Activated T-cell treated with anti-CD3 and anti-CD28 coated beads, Interleukin-2, amount 50 U/mL, for 24 hours (primary cell): Measurements from ENCODE around the gene PNPLA5.

Source experiments
- DNase-seq: peaks from one replicate; pipeline ENCODE4 v3.0.0-alpha.2; 2020
- H3K27ac Mint-ChIP-seq: 2 replicates; pipeline ENCODE4 v1.8.0; 2020; ENCODE audit warnings: mild to moderate bottlenecking, mixed read lengths
- H3K27me3 Mint-ChIP-seq: 2 replicates; pipeline ENCODE4 v1.8.0; 2020; ENCODE audit warnings: mixed read lengths
- H3K36me3 Mint-ChIP-seq: 2 replicates; pipeline ENCODE4 v1.8.0; 2020; ENCODE audit warnings: low read depth, mixed read lengths
- H3K4me1 Mint-ChIP-seq: 2 replicates; pipeline ENCODE4 v1.8.0; 2020; ENCODE audit warnings: low read depth, mixed read lengths
- H3K4me3 Mint-ChIP-seq: 2 replicates; pipeline ENCODE4 v1.8.0; 2020; ENCODE audit warnings: mild to moderate bottlenecking, moderate library complexity, mixed read lengths
- H3K9me3 Mint-ChIP-seq: 2 replicates; pipeline ENCODE4 v1.8.0; 2020; ENCODE audit warnings: mixed read lengths

PNPLA5 gene

DNA sequence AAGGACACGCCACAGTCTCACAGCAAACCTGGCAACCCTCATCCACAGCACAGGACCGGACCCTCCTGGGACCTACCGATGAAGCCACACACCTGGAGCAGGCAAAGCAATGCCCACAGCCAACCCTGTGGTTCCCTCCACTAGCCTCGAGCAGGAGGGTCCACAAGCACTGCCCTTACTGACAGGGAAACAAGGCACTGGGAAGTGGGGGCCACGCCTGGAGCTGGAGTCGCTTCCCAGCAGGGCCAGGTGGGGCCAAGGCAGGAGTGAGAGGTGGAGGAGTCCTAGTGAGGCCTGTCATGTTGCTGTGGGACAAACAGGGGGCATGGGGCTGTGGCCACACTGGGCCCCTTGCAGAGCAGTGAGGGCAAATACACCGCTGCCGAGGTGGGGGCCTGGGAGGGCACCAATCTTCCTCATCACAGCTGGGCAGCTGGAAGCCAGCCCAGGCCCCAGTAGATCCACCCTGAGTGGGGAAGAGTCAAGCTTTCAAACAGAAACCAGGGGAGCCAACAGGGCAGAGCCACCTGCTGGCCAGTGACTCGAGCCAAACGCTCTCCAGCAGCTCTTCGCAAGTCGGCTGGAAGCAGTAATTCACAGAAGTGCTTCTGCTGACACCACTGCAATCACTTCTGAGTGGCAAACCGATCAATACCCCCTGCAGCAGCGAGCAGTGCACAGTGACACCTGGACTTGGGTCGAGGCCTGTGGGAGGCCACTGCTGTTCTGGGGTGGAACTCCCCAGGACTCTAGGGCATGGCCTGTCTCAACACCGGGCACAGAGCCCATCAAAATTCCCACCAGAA lies 43.2 kb downstream of the PNPLA5 start:
- Mint-ChIP-seq H3K4me1 (no peaks in the 10 kb centered on the region), H3K27ac (no peak overlapping the region), H3K4me3 (no peak overlapping the region), H3K36me3 (no peaks in the 10 kb centered on the region), H3K27me3 (peaks cover 37% of the 10 kb centered on the region), H3K9me3 (no peaks in the 10 kb centered on the region)
- no peak for DNase-seq

DNA sequence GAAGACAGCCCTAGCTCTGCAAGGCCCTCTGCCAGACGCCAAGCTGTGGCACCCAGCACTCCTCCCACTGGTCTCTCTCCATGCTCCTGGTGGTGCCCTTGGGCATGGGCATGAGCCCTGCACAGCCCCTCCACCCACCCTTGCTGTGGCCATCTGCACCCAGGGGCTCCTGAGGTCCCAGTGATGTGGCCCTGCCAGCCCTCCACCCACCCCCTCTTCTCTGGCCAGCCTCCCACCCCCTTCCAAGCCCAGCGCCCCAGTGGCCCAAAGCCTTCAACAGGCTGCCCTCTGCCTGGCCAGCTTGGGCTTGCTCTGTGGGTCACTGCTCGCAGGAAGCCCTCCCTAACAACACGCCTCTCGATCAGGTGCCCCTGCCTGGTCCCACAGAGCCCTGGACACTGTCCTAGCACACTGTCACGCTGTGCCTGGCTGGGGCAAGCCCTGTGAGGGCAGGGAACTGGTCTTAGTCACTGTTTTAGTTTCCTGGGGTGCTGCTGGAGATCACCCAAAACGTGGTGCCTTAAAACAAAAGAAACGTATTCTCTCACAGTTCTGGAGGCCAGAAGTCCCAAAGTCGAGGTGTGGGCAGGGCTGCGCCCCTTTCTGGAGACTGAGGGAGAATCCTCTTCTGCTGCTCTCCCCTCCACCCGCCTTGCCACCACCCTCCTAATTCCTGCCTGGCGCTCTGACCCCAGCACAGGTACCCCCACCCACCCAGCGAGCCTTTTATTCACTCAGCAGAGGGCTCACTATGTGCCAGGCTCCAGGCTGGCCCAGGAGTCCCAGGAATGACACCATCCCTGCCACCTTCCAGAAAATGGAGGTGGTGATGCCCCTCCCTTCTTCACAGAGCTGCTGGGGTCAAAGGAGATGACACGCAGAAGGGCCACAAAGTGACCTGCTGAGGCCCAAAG lies 44.2 kb downstream of the PNPLA5 start:
- DNase-seq = no peak
- Mint-ChIP-seq H3K4me1 (no peaks in the 10 kb centered on the region), H3K27ac (no peak overlapping the region), H3K27me3 (peaks cover 31% of the 10 kb centered on the region), H3K36me3 (no peaks in the 10 kb centered on the region), H3K4me3 (no peak overlapping the region), H3K9me3 (no peaks in the 10 kb centered on the region)

DNA sequence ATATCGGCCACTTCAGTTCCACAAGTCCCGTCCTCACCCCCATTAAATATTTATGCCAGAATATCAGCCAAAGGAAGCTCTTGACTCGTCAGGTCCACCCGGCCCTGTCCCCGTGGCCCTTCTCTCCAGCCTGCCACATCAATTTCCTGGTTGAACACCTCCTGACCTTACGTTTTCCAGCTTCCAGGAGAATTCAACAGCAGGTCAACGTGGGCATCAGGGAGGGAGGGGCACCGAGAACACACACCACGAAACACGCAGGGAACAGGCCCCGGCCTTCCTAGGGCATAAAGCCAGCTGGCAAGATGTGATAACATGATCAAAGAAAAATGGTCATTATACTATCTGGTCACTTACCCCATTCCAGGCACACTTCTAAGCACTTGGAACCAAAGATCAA lies 44.8 kb downstream of the PNPLA5 start:
- H3K9me3 Mint-ChIP-seq = no peaks in the 10 kb centered on the region
- no peaks in the 10 kb centered on the region for H3K4me1 Mint-ChIP-seq
- H3K27ac Mint-ChIP-seq = no peak overlapping the region
- H3K4me3 Mint-ChIP-seq = no peak overlapping the region
- DNase-seq = no peak
- H3K27me3 Mint-ChIP-seq = peaks cover 29% of the 10 kb centered on the region
- H3K36me3 Mint-ChIP-seq = no peaks in the 10 kb centered on the region

DNA sequence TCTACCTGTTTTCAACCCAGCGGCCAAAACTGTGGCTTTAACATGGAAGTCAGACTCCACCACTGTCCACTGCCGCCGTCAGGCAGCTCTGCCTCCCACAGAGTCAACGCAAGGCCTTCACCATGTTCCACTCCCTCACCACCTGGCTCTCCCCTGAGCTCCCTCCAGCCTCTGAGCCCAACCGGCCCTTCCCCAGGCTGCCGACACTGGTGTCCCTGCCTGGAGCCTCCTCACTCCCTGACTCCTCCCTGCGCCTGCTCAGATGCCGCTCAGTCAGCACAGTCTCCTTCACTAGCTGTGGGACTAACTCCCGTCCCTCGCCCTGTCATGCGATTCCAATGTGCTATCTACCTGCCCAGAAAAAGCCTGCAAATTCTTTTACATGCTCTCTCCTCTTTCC lies 45.8 kb downstream of the PNPLA5 start:
- H3K4me1 Mint-ChIP-seq = no peaks in the 10 kb centered on the region
- no peak overlapping the region for H3K27ac Mint-ChIP-seq
- no peaks in the 10 kb centered on the region for H3K36me3 Mint-ChIP-seq
- DNase-seq = no peak
- no peak overlapping the region for H3K4me3 Mint-ChIP-seq
- no peaks in the 10 kb centered on the region for H3K9me3 Mint-ChIP-seq
- H3K27me3 Mint-ChIP-seq = peaks cover 22% of the 10 kb centered on the region

DNA sequence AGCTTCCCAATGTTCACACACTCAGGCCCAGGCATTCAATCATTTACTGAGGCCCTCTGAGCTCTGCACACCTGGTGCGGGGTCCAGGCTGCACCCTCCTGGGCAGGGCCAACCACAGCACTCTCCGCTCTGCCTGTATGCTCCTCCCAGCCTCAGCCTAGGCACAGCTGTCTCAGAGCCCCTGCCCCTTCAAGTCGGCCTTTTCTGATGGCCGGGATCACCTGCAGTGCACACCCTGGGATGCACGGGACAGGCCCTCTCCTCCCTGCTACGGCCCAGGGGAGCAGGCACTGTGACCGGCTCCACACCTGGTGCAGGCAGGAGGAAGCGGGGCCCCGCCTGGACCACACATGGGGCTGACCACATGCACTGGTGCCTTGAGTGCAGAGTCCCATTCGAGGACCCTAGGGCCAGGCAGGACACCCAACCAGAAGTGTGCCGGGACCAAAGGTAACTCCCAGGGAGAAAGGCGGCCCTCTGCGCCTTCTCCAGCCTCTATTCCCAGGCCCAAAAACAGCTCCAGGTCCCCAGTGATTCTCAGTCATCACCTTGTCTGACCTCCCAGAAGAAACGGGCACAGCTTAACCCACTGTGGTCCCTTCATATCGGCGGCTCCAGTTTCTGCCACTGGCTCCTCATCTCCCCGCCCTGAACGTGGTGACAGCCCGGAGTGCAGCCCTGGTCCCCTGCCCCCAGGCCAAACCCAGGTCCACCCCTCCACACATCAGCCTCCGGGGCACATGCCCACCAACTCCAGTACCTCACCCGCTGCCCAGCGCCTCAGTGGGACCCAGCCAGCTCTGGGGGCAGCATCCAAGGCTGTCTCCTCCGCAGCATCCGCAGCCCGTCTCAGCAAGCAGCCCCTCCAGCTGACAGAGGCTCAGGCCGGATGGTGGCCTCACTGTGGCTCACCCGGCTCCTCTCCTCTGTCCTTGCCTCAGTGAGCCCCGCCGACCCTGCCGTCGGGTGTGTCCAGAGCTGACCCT lies 47.0 kb downstream of the PNPLA5 start:
- no peak for DNase-seq
- no peaks in the 10 kb centered on the region for H3K36me3 Mint-ChIP-seq
- H3K27me3 Mint-ChIP-seq = peaks cover 12% of the 10 kb centered on the region
- H3K27ac Mint-ChIP-seq = no peak overlapping the region
- no peak overlapping the region for H3K4me3 Mint-ChIP-seq
- H3K9me3 Mint-ChIP-seq = no peaks in the 10 kb centered on the region
- no peaks in the 10 kb centered on the region for H3K4me1 Mint-ChIP-seq

DNA sequence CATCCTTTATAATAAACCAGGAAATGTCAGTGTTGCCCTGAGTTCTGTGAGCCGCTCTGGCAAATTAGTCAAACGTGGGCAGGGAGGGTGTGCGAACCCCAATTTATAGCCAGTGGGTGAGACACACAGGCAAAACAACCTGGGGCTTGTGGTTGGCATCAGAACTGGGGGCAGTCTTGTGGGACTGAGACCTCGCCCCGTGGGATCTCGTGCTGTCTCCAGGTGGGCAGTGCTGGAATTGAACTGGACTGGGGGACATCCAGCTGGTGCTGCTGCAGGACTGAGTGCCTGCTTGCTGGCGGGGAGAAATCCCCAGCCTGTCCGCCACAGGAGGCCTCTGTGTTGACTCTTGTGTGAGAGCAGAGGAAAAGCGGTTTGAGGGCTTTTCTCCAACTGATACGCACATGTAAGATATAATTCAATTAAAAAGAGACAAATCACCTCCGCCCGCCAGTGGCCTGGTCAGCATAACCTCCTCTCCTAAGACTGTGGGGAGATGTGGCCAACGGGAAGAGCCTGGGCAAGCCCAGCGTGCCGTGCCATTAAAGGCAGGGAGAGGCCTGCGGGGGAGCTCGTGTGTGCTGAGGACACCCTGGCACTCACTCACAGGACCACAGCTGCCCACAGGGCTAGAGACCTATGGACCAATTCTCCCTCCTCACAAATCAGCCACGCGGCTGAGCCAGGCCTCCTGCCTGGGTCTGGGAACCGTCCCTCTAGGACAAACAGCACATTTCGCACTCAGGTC lies 47.9 kb downstream of the PNPLA5 start:
- H3K27me3 Mint-ChIP-seq = peaks cover 7% of the 10 kb centered on the region
- H3K27ac Mint-ChIP-seq = no peak overlapping the region
- H3K9me3 Mint-ChIP-seq = no peaks in the 10 kb centered on the region
- no peak overlapping the region for H3K4me3 Mint-ChIP-seq
- no peaks in the 10 kb centered on the region for H3K4me1 Mint-ChIP-seq
- no peaks in the 10 kb centered on the region for H3K36me3 Mint-ChIP-seq
- no peak for DNase-seq

DNA sequence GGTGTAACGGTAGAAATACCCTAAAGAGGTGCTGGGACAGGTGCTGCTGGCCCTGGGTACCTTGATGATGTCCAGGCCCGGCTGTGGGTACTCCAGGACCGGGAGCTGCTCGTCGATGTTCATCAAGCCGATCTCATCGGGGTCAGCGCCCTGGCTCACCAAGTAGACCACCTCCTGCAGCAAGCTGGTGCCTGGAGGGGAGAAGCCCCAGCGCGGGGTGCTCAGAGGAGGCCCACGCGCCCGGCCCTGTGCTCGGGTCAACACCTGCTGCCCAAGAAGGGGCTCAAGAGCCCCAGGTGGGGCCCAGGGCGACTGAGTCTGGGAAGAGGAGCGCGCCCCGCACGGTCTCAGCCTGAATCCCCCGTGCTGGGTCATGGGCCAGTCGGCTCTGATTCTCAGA lies 50.1 kb downstream of the PNPLA5 start:
- Mint-ChIP-seq H3K27me3 (peaks cover 5% of the 10 kb centered on the region), H3K9me3 (no peaks in the 10 kb centered on the region), H3K27ac (no peak overlapping the region), H3K36me3 (no peaks in the 10 kb centered on the region), H3K4me3 (no peak overlapping the region), H3K4me1 (no peaks in the 10 kb centered on the region)
- DNase-seq = no peak

DNA sequence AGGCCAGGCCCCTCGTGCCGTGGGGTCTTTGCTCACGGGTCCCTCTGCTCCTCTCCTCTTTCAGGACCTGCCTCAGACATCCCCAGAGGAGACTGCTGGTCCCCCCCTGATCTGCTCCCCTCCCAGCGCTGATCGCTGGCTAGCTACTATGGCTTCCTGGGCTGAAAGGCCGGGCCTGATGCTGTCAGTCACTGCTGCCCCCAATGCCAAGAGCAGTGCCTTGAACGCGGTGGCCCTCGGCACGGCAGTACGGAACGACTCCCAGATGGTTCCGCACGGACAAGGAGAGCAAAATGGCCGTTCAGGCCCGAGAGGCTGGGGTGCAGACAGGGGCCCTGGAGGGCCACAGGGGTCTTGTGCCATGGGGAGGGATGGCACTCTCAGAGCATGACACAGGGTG lies 51.0 kb downstream of the PNPLA5 start:
- Mint-ChIP-seq H3K36me3 (no peaks in the 10 kb centered on the region), H3K27ac (no peak overlapping the region), H3K4me3 (no peak overlapping the region), H3K4me1 (no peaks in the 10 kb centered on the region), H3K9me3 (no peaks in the 10 kb centered on the region), H3K27me3 (peaks cover 4% of the 10 kb centered on the region)
- DNase-seq = no peak

DNA sequence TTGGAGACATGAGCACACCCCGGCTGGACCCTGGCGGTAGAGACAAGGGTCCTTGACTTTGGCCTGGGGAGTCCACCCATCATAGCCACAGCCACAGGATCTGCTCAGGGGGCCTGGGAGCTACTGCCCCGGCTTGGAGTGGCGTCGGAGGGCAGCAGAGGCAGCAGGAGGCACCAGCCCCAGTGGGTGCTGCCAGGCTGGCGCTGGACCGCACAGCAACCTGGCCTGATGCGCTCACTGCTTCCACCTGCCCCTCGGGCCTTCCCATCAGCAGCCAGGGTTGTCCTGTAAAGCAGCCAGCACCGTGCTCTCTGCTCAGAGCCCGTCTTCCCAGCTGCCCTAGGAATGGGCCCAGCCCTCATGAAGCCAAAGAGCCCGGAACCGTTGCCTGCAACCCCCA lies 51.4 kb downstream of the PNPLA5 start:
- Mint-ChIP-seq H3K4me1 (no peaks in the 10 kb centered on the region), H3K36me3 (no peaks in the 10 kb centered on the region), H3K9me3 (no peaks in the 10 kb centered on the region), H3K27me3 (peaks cover 9% of the 10 kb centered on the region), H3K27ac (no peak overlapping the region), H3K4me3 (no peak overlapping the region)
- DNase-seq = no peak

DNA sequence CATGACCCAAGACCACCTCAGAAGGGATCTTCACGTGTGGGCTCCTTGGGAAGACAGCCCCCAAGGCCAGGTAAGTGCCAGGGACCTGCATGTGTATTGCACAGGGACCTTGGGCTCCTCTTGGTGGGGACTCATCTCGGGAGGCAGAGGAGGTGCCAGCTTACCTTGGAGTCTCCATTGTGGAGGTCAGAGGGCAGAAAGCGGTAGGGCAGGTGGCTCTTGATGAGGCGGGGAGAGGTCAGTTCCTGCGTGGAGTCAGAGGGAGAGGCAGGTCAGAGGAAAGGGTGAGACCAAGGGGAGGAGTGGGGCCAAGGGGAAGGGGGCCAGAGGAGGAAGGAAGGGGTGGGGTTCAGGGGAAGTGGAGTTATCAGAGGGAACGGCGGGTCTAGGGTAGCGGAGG lies 52.0 kb downstream of the PNPLA5 start:
- Mint-ChIP-seq H3K36me3 (no peaks in the 10 kb centered on the region), H3K27ac (no peak overlapping the region), H3K4me3 (no peak overlapping the region), H3K27me3 (peaks cover 14% of the 10 kb centered on the region), H3K4me1 (no peaks in the 10 kb centered on the region), H3K9me3 (no peaks in the 10 kb centered on the region)
- no peak for DNase-seq

DNA sequence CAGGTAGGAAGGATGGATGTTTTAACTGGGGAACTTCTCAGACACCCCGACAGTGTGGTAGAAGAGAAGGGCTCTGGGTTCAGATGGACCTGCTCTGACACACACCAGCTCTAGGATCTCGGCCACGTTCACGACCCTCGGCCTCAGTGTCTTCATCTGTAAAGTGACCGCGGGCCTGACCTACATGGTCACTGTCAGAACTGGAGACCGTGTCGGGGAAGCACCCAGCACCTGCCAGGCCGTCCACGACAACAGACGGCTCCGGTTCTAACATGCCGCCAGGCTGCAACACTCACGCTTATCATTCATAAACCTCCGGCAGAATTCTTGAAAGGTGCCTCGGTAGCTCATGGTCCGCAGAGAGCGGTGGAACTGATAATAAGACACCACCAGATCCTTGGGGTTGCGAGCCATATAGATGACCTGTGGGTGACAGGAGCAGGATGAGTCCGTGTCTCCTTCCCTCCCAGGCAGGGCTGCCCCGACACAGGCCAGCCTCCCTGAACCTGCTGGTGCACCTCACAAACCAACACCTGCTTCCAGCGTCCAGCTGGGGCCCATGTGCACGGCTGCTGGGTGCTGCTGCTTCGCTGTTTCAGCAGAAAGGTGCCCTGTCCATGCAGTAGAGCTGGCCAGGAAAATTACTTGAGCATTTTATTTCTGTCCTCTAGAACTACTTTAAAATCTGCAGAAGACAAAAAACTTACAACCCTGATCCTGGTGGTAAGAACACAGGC lies 53.1 kb downstream of the PNPLA5 start:
- Mint-ChIP-seq H3K27ac (no peak overlapping the region), H3K27me3 (peaks cover 16% of the 10 kb centered on the region), H3K4me1 (no peaks in the 10 kb centered on the region), H3K36me3 (no peaks in the 10 kb centered on the region), H3K4me3 (no peak overlapping the region), H3K9me3 (no peaks in the 10 kb centered on the region)
- DNase-seq = no peak

DNA sequence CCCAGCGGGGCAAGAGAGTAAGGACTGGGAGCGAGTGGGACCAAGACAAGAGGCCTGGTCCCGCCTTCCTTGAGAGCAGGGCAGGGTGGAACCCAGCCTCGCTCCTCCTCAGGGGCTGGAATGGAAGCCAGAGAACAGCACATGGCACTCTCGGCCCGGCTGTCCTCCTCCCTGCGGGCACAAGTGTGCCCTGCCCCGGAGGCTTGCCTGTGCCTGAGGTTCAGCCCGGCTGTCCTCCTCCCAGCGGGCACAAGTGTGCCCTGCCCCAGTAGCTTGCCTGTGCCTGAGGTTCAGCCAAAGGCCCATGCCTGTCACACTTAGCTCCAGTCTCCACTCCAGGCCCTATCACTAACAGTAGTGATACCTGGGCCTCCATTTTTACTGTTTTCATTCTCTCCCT lies 53.7 kb downstream of the PNPLA5 start:
- Mint-ChIP-seq H3K27me3 (peaks cover 19% of the 10 kb centered on the region), H3K4me3 (no peak overlapping the region), H3K9me3 (no peaks in the 10 kb centered on the region), H3K27ac (no peak overlapping the region), H3K36me3 (no peaks in the 10 kb centered on the region), H3K4me1 (no peaks in the 10 kb centered on the region)
- no peak for DNase-seq

DNA sequence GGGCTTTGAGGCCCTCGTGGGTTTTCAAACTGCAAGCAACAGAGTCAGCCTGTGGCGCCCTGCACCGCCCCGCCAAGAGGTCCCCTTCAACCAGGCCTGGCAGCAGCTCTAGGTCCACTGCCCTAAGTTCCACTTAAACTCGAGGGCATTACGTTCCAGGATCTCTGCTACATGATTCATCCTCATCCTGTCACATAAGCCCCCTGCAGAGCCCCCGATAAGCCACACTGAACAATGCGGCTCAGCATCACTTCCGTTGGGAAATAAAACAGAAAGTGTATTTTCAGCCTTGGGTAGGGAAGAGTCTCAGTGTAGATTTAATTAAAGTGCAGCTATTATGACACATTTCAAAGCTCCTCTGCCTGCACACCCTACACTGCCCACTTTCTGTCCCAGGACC lies 54.1 kb downstream of the PNPLA5 start:
- Mint-ChIP-seq H3K4me1 (no peaks in the 10 kb centered on the region), H3K27ac (no peak overlapping the region), H3K9me3 (no peaks in the 10 kb centered on the region), H3K36me3 (no peaks in the 10 kb centered on the region), H3K4me3 (no peak overlapping the region), H3K27me3 (peaks cover 19% of the 10 kb centered on the region)
- DNase-seq = no peak
